Skeletal muscle tissue (tissue), 4 donors: ENCODE data around the gene HS3ST3A1. TPM values are rescaled to one million over a fixed set of nuclear protein-coding genes. Genes with fewer than 3 reads are reported as not detected.
"Not testable (repeated sequence)": the region's sequence is repeated elsewhere in the genome, so short reads cannot be mapped to it uniquely, and the experiment has no call there.

ENCODE experiments used
- H3K27ac ChIP-seq: one replicate; pipeline ENCODE4 v1.7.0; 2013; ENCODE audit warnings: mild to moderate bottlenecking, low read depth, low read length, inconsistent platforms
- H3K27me3 ChIP-seq, 3 donors: one replicate each; pipeline ENCODE4 v1.7.0; 2013; ENCODE audit warnings: low read length in 3 of 3; ENCODE audit not compliant: control insufficient read depth in 3 of 3, insufficient read depth in 3 of 3
- H3K36me3 ChIP-seq, 3 donors: one replicate each; pipeline ENCODE4 v1.7.0; 2013; ENCODE audit warnings: low read length in 3 of 3; ENCODE audit not compliant: control insufficient read depth in 3 of 3, insufficient read depth in 3 of 3
- H3K4me1 ChIP-seq, 3 donors: one replicate each; pipeline ENCODE4 v1.7.0; 2013; ENCODE audit warnings: low read length in 3 of 3, mild to moderate bottlenecking in 3 of 3; ENCODE audit not compliant: control insufficient read depth in 3 of 3, insufficient read depth in 3 of 3
- H3K4me3 ChIP-seq, 3 donors: one replicate each; pipeline ENCODE4 v1.7.0; 2013; ENCODE audit warnings: low read length in 3 of 3
- H3K9ac ChIP-seq, 3 donors: one replicate each; pipeline ENCODE4 v1.7.0; 2013; ENCODE audit warnings: low read length in 3 of 3, mild to moderate bottlenecking in 3 of 3, moderate library complexity in 2 of 3, low read depth in 1 of 3
- H3K9me3 ChIP-seq, 3 donors: one replicate each; pipeline ENCODE4 v1.7.0; 2013; ENCODE audit warnings: low read length in 3 of 3; ENCODE audit not compliant: control insufficient read depth in 3 of 3
- total RNA-seq: library from RNA; depleted of rRNA; stranded (reverse); fragments of >200 nt; gene quantifications from one replicate; pipeline ENCODE4 v1.2.3, GENCODE V29; 2014
- donor health status: Osteomylitis.

Gene HS3ST3A1
- total RNA-seq, 1 donor from 2014 or later, result 2.1 TPM

GRCh38 chr17:13502263-13502662 lies 99.5 kb downstream of the HS3ST3A1 start:
- no peaks in the 10 kb centered on the region for H3K36me3 ChIP-seq
- no peaks in the 10 kb centered on the region for H3K4me1 ChIP-seq
- H3K9ac ChIP-seq, result no peak overlapping the region
- no peaks in the 10 kb centered on the region for H3K27me3 ChIP-seq
- H3K4me3 ChIP-seq, result no peak overlapping the region
- no peak overlapping the region for H3K27ac ChIP-seq
- no peaks in the 10 kb centered on the region for H3K9me3 ChIP-seq

GRCh38 chr17:13500947-13501346 lies 100.8 kb downstream of the HS3ST3A1 start:
- no peaks in the 10 kb centered on the region for H3K9me3 ChIP-seq
- H3K9ac ChIP-seq, result no peak overlapping the region
- H3K27ac ChIP-seq, result no peak overlapping the region
- H3K36me3 ChIP-seq, result no peaks in the 10 kb centered on the region
- H3K4me1 ChIP-seq, result no peaks in the 10 kb centered on the region
- no peaks in the 10 kb centered on the region for H3K27me3 ChIP-seq
- no peak overlapping the region for H3K4me3 ChIP-seq

GRCh38 chr17:13498184-13498583 lies 103.5 kb downstream of the HS3ST3A1 start:
- no peak overlapping the region for H3K27ac ChIP-seq

DNA sequence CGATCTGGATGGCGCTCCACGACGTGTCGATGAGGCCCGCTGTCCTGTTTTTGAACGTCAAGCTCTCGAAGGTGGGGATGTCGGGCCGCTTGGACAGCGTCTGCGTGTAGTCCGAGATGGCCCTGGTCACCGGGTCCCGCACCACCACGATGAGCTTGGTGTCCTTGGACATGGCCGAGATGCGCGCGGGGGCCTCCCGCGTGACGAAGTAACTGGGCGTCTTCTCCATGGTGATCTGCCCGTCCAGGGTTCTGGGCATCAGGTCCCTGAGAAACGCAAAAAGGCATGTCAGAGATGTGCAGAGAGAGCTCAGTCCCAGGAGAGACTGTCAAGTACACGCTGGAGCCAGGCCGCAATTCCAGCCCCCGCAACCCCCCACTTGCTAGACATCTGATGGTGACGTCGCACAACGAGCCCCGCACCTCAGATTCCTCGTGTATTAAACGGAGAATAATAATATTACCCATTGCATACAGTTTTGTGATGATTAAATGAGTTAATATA lies 105.1 kb downstream of the HS3ST3A1 start:
- H3K36me3 ChIP-seq, H3K9me3 ChIP-seq, H3K9ac ChIP-seq, H3K4me1 ChIP-seq, H3K27me3 ChIP-seq, H3K4me3 ChIP-seq, H3K27ac ChIP-seq: not testable (repeated sequence)

More at GRCh38 chr17:13498184-13498583, 103.5 kb downstream of the HS3ST3A1 start:
- no peak overlapping the region for H3K4me3 ChIP-seq
- H3K9ac ChIP-seq, result no peak overlapping the region
- no peaks in the 10 kb centered on the region for H3K27me3 ChIP-seq
- H3K4me1 ChIP-seq, result no peaks in the 10 kb centered on the region
- no peaks in the 10 kb centered on the region for H3K36me3 ChIP-seq
- H3K9me3 ChIP-seq, result no peaks in the 10 kb centered on the region

DNA sequence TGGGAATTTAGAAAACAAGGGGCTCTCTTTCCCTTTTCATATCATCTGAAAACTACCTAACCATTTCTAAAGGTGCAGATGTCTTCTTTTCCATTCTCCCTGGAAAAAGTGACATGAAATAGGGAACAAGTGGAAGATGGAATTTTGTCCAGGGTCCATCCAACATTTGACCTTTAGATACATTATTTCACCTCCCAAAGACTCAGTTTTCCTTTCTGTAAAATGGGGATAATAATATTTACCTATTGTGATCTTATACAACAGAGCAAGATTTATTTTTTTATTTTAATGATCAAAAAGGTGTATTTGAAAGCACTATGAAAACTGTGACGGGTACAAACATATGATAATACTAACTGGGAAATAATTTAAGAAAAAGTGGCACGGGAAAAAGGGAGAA lies 106.3 kb downstream of the HS3ST3A1 start:
- Histone ChIP-seq H3K9ac (no peak overlapping the region), H3K36me3 (no peaks in the 10 kb centered on the region), H3K4me3 (no peak overlapping the region), H3K27me3 (no peaks in the 10 kb centered on the region), H3K4me1 (no peaks in the 10 kb centered on the region), H3K9me3 (no peaks in the 10 kb centered on the region), H3K27ac (no peak overlapping the region)

DNA sequence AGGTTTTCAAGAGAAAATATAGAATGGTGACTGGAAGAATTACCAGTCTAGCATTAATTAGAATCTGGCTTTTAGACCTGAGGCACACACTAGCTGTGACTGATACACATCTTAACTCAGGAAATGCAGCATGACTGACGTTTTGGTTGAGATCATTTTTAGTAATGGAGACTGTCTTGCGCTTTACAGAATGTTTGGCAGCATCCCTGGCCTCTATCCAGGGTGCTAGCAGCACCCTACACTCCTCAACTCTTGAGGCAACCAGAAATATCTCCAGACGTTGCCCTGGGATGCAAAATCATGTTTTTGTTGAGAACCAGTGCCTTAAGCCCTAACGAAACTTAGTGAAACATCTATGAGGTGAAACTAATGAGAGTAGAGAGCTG lies 109.0 kb downstream of the HS3ST3A1 start:
- Histone ChIP-seq H3K9ac (no peak overlapping the region), H3K27ac (no peak overlapping the region), H3K36me3 (no peaks in the 10 kb centered on the region), H3K4me3 (no peak overlapping the region), H3K9me3 (no peaks in the 10 kb centered on the region), H3K4me1 (no peaks in the 10 kb centered on the region), H3K27me3 (no peaks in the 10 kb centered on the region)

GRCh38 chr17:13491916-13492736 lies 109.6 kb downstream of the HS3ST3A1 start:
- no peaks in the 10 kb centered on the region for H3K36me3 ChIP-seq
- H3K27ac ChIP-seq, result no peak overlapping the region
- H3K4me1 ChIP-seq, result no peaks in the 10 kb centered on the region
- H3K4me3 ChIP-seq, result no peak overlapping the region
- no peaks in the 10 kb centered on the region for H3K27me3 ChIP-seq
- no peak overlapping the region for H3K9ac ChIP-seq
- no peaks in the 10 kb centered on the region for H3K9me3 ChIP-seq

GRCh38 chr17:13491491-13491890 lies 110.2 kb downstream of the HS3ST3A1 start:
- H3K36me3 ChIP-seq, result no peaks in the 10 kb centered on the region
- no peaks in the 10 kb centered on the region for H3K27me3 ChIP-seq
- no peak overlapping the region for H3K9ac ChIP-seq
- H3K9me3 ChIP-seq, result no peaks in the 10 kb centered on the region
- no peaks in the 10 kb centered on the region for H3K4me1 ChIP-seq
- no peak overlapping the region for H3K4me3 ChIP-seq
- H3K27ac ChIP-seq, result no peak overlapping the region

GRCh38 chr17:13490906-13491482 lies 110.7 kb downstream of the HS3ST3A1 start:
- Histone ChIP-seq H3K27me3 (no peaks in the 10 kb centered on the region), H3K27ac (no peak overlapping the region), H3K4me1 (no peaks in the 10 kb centered on the region), H3K36me3 (no peaks in the 10 kb centered on the region), H3K9me3 (no peaks in the 10 kb centered on the region), H3K4me3 (no peak overlapping the region), H3K9ac (no peak overlapping the region)

- no peaks in the 10 kb centered on the region for H3K27me3 ChIP-seq
- no peaks in the 10 kb centered on the region for H3K36me3 ChIP-seq
- H3K9ac ChIP-seq, result no peak overlapping the region
- H3K4me1 ChIP-seq, result no peaks in the 10 kb centered on the region
- H3K9me3 ChIP-seq, result no peaks in the 10 kb centered on the region
- H3K27ac ChIP-seq, result no peak overlapping the region
- no peak overlapping the region for H3K4me3 ChIP-seq
Measured at GRCh38 chr17:13490427-13490826, 111.3 kb downstream of the HS3ST3A1 start.
